ENCODE measurements around the gene TRMT6.

DNA sequence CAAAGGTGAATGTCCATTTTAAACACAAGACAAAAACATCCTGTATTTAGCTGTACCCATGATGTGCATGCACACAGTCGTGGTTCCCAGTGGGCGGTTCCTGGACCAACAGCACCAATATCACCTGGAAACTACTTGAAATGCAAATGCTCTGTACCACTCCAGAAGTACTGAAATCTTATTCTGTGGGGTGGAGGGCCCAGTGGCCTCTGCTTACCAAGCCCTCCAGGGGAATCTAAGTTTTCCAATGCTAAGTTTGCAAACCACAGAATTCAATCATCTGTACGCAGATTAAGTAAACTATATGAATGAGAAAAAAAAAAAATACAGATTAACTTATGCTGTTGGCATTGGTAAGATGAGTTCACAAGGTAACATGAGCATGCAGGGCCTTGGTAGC lies 14.1 kb downstream of the TRMT6 start:
- no peak for TF ChIP-seq CBX3 (IDR thresholded peaks at IDR 0.05; ENCODE audit: borderline replicate concordance in 1 of 2, low read length in 2 of 2)
- TF ChIP-seq, protein P1, sequence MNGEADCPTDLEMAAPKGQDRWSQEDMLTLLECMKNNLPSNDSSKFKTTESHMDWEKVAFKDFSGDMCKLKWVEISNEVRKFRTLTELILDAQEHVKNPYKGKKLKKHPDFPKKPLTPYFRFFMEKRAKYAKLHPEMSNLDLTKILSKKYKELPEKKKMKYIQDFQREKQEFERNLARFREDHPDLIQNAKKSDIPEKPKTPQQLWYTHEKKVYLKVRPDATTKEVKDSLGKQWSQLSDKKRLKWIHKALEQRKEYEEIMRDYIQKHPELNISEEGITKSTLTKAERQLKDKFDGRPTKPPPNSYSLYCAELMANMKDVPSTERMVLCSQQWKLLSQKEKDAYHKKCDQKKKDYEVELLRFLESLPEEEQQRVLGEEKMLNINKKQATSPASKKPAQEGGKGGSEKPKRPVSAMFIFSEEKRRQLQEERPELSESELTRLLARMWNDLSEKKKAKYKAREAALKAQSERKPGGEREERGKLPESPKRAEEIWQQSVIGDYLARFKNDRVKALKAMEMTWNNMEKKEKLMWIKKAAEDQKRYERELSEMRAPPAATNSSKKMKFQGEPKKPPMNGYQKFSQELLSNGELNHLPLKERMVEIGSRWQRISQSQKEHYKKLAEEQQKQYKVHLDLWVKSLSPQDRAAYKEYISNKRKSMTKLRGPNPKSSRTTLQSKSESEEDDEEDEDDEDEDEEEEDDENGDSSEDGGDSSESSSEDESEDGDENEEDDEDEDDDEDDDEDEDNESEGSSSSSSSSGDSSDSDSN (IDR thresholded peaks at IDR 0.05; ENCODE audit: borderline replicate concordance in 1 of 2, low read depth in 2 of 2, low read length in 2 of 2) = no peak
- TF ChIP-seq, protein P2, sequence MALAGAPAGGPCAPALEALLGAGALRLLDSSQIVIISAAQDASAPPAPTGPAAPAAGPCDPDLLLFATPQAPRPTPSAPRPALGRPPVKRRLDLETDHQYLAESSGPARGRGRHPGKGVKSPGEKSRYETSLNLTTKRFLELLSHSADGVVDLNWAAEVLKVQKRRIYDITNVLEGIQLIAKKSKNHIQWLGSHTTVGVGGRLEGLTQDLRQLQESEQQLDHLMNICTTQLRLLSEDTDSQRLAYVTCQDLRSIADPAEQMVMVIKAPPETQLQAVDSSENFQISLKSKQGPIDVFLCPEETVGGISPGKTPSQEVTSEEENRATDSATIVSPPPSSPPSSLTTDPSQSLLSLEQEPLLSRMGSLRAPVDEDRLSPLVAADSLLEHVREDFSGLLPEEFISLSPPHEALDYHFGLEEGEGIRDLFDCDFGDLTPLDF (CRISPR knock-in tag; IDR thresholded peaks at IDR 0.05) = no peak
- TF ChIP-seq TEAD4 (IDR thresholded peaks at IDR 0.05; ENCODE audit: low read length) = no peak
- no peak for TF ChIP-seq TEAD4 (CRISPR knock-in tag; IDR thresholded peaks at IDR 0.05; ENCODE audit: borderline replicate concordance)
- no peak for TF ChIP-seq MYNN (IDR thresholded peaks at IDR 0.05)
- TF ChIP-seq MYNN (CRISPR knock-in tag; IDR thresholded peaks at IDR 0.05) = no peak
- TF ChIP-seq SP1 (CRISPR knock-in tag; IDR thresholded peaks at IDR 0.05) = no peak
- no peak for TF ChIP-seq HNRNPL (IDR thresholded peaks at IDR 0.05; ENCODE audit: low read depth, low read length)
- TF ChIP-seq, protein P3, sequence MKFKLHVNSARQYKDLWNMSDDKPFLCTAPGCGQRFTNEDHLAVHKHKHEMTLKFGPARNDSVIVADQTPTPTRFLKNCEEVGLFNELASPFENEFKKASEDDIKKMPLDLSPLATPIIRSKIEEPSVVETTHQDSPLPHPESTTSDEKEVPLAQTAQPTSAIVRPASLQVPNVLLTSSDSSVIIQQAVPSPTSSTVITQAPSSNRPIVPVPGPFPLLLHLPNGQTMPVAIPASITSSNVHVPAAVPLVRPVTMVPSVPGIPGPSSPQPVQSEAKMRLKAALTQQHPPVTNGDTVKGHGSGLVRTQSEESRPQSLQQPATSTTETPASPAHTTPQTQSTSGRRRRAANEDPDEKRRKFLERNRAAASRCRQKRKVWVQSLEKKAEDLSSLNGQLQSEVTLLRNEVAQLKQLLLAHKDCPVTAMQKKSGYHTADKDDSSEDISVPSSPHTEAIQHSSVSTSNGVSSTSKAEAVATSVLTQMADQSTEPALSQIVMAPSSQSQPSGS (CRISPR knock-in tag; IDR thresholded peaks at IDR 0.05) = no peak
- TF ChIP-seq SMARCE1 (IDR thresholded peaks at IDR 0.05) = no peak
- TF ChIP-seq, protein P4, sequence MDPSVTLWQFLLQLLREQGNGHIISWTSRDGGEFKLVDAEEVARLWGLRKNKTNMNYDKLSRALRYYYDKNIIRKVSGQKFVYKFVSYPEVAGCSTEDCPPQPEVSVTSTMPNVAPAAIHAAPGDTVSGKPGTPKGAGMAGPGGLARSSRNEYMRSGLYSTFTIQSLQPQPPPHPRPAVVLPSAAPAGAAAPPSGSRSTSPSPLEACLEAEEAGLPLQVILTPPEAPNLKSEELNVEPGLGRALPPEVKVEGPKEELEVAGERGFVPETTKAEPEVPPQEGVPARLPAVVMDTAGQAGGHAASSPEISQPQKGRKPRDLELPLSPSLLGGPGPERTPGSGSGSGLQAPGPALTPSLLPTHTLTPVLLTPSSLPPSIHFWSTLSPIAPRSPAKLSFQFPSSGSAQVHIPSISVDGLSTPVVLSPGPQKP (CRISPR knock-in tag; IDR thresholded peaks at IDR 0.05) = no peak
- no peak for TF ChIP-seq NR2F6 (CRISPR knock-in tag; IDR thresholded peaks at IDR 0.05)
- TF ChIP-seq, protein P5, sequence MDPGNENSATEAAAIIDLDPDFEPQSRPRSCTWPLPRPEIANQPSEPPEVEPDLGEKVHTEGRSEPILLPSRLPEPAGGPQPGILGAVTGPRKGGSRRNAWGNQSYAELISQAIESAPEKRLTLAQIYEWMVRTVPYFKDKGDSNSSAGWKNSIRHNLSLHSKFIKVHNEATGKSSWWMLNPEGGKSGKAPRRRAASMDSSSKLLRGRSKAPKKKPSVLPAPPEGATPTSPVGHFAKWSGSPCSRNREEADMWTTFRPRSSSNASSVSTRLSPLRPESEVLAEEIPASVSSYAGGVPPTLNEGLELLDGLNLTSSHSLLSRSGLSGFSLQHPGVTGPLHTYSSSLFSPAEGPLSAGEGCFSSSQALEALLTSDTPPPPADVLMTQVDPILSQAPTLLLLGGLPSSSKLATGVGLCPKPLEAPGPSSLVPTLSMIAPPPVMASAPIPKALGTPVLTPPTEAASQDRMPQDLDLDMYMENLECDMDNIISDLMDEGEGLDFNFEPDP (CRISPR knock-in tag; IDR thresholded peaks at IDR 0.05) = no peak
- no peak for TF ChIP-seq HDAC2 (IDR thresholded peaks at IDR 0.05)
- TF ChIP-seq CHCHD3 (CRISPR knock-in tag; IDR thresholded peaks at IDR 0.05) = no peak
